Measurements from ENCODE around the gene CD81. TPM values are rescaled to one million over a fixed set of nuclear protein-coding genes. Genes with fewer than 3 reads are reported as not detected.
A peak's percentile ranks its signal among the peaks of the same experiment; 100 is the strongest.

Gene CD81
- total RNA-seq, 4 donors from 2014 or later: 156 to 406 (median 255) TPM

- Histone ChIP-seq H3K4me1 (peaks cover 3 to 49% (median 42%) of the 10 kb centered on the region in 4 donors), H3K36me3 (no peaks in the 10 kb centered on the region), H3K4me3 (peak overlapping the region in 3 of 4 donors; percentile 31 to 53 (median 45)), H3K27me3 (peaks cover 16% of the 10 kb centered on the region), H3K9me3 (no peaks in the 10 kb centered on the region), H3K27ac (peak overlapping the region; percentile 5 to 84 (median 64))
- 23 to 45% methylated on average over 4 to 22 of the region's 23 CpGs for WGBS, 2 donors (ENCODE audit: low coverage in 1 of 2)
- DNase-seq: peak; percentile 58
- intact Hi-C loops (cut with DNase I; ENCODE audit: low total_unique reads): no loop called here
- no peak for TF ChIP-seq CTCF (IDR thresholded peaks at IDR 0.05)
- TF ChIP-seq POLR2A (IDR thresholded peaks at IDR 0.05): no peak
- no peak for TF ChIP-seq EP300 (IDR thresholded peaks at IDR 0.05; ENCODE audit: low read depth)
- in situ Hi-C loops (cut with MboI; ENCODE audit: low pct_ligation_motif_present in 1 of 4, low pct_unique_long_range_greater_than_20kb in 1 of 4, low sequenced_read_pairs in 3 of 4): loop anchor here in 1 of 4 donors (25.0 kb wide), 1 partner anchor 441 kb away; the partner anchor contains the start of gene CDKN1C
Observed at GRCh38 chr11:2445746-2446551, 68.8 kb downstream of the CD81 start.

- Histone ChIP-seq H3K36me3 (no peaks in the 10 kb centered on the region), H3K4me3 (no peak overlapping the region), H3K9me3 (no peaks in the 10 kb centered on the region), H3K27ac (peak overlapping the region in 3 of 4 donors; percentile 5 to 84 (median 70)), H3K27me3 (peaks cover 16% of the 10 kb centered on the region), H3K4me1 (peaks cover 3 to 41% (median 35%) of the 10 kb centered on the region in 4 donors)
- DNase-seq: no peak
- no peak for TF ChIP-seq CTCF (IDR thresholded peaks at IDR 0.05)
- TF ChIP-seq POLR2AphosphoS5 (IDR thresholded peaks at IDR 0.05): no peak
- no peak for TF ChIP-seq POLR2A (IDR thresholded peaks at IDR 0.05)
- no peak for TF ChIP-seq EP300 (IDR thresholded peaks at IDR 0.05; ENCODE audit: low read depth)
- in situ Hi-C loops (cut with MboI; ENCODE audit: low pct_ligation_motif_present in 1 of 4, low pct_unique_long_range_greater_than_20kb in 1 of 4, low sequenced_read_pairs in 3 of 4) (loop anchor here in 1 of 4 donors (25.0 kb wide), 1 partner anchor 441 kb away; the partner anchor contains the start of gene CDKN1C), intact Hi-C loops (cut with DNase I; ENCODE audit: low total_unique reads) (no loop called here)
- 35% methylated on average over 15 of the region's 15 CpGs; no CpG with 5 or more reads in 1 of the 2 donors for WGBS, 2 donors (ENCODE audit: low coverage in 1 of 2)
Observed at GRCh38 chr11:2446590-2447252, 69.6 kb downstream of the CD81 start.

Small RNA genes within 50 kb of the gene (small RNA-seq; reads per million reads assigned to genes)
- gene RF00019: 0 reads per million in 4 donors

Other genes with a start within 250 kb of the CD81 start
- 10 to 100 TPM in 3 of 4 donors, 1 to 10 TPM in 1; 8.2 to 19.8 (median 12.2) TPM for gene IGF2, start 237.9 kb upstream of the CD81 start, total RNA-seq
- not detected for gene INS, start 216.1 kb upstream of the CD81 start, total RNA-seq
- not detected for gene TH, start 205.5 kb upstream of the CD81 start, total RNA-seq
- 10 to 100 TPM in 1 of 4 donors, 1 to 10 TPM in 2, not detected in 1; 2.3 to 14.7 (median 3.0) TPM for gene ASCL2, start 106.7 kb upstream of the CD81 start, total RNA-seq
- gene C11orf21, start 75.4 kb upstream of the CD81 start, total RNA-seq: under 1 TPM in 1 of 4 donors, not detected in 3; 0.27 TPM
- under 1 TPM in 2 of 4 donors, not detected in 2; 0.16 to 0.96 TPM for gene TSPAN32, start 75.3 kb upstream of the CD81 start, total RNA-seq
- 10 to 100 TPM; 13.3 to 38.9 (median 36.0) TPM for gene TSSC4, start 23.4 kb downstream of the CD81 start, total RNA-seq
- gene TRPM5, start 67.2 kb downstream of the CD81 start, total RNA-seq: 1 to 10 TPM; 1.4 to 7.5 (median 4.3) TPM
- 10 to 100 TPM in 3 of 4 donors, 1 to 10 TPM in 1; 5.6 to 46.8 (median 24.6) TPM for gene KCNQ1, start 67.7 kb downstream of the CD81 start, total RNA-seq

Measured in transverse colon (tissue), 4 donors.